SU-DHL-6 (cell line): ENCODE results near the gene PMM2.

Source experiments
- H2AFZ ChIP-seq: fragments of 200-600 bp; sonication (generic); 2 replicates; pipeline ENCODE4 v1.6.1; 2014; ENCODE audit warnings: low read depth, mild to moderate bottlenecking, moderate library complexity, mixed read lengths, antibody characterized with exemption, low read length; ENCODE audit not compliant: severe bottlenecking
- H3F3A ChIP-seq: fragments of 200-600 bp; shearing (Covaris generic); 2 replicates; pipeline ENCODE4 v1.6.0; 2016; ENCODE audit warnings: antibody characterized with exemption, mild to moderate bottlenecking; ENCODE audit not compliant: insufficient read depth
- H3K27ac ChIP-seq: fragments of 200-600 bp; sonication (generic); 2 replicates; pipeline ENCODE4 v1.5.1; 2016; ENCODE audit warnings: low read depth, mild to moderate bottlenecking, low read length, moderate library complexity, mixed read lengths
- H3K27me3 ChIP-seq: fragments of 200-600 bp; sonication (generic), shearing (Covaris generic); 2 replicates; pipeline ENCODE4 v1.6.0; 2014; ENCODE audit warnings: mild to moderate bottlenecking, low read length
- H3K36me3 ChIP-seq: fragments of 200-600 bp; sonication (generic); 2 replicates; pipeline ENCODE4 v1.6.1; 2014; ENCODE audit warnings: mild to moderate bottlenecking, low read length, mixed read lengths
- H3K4me2 ChIP-seq: fragments of 300-600, 200-600 bp; shearing (Covaris generic), sonication (generic); 2 replicates; pipeline ENCODE4 v1.6.0; 2014; ENCODE audit warnings: low read length, low read depth, mild to moderate bottlenecking; ENCODE audit not compliant: poor library complexity, severe bottlenecking
- H3K4me3 ChIP-seq: fragments of 200-600 bp; sonication (generic); 2 replicates; pipeline ENCODE4 v1.5.1; 2014; ENCODE audit warnings: antibody characterized with exemption, low read length, mild to moderate bottlenecking, mixed read lengths; ENCODE audit not compliant: insufficient read depth, poor library complexity, severe bottlenecking
- H3K79me2 ChIP-seq: fragments of 200-600 bp; sonication (generic); 2 replicates; pipeline ENCODE4 v1.6.1; 2014; ENCODE audit warnings: mild to moderate bottlenecking, low read length, moderate library complexity; ENCODE audit not compliant: insufficient read depth
- H3K9ac ChIP-seq: fragments of 200-600 bp; sonication (generic); 2 replicates; pipeline ENCODE4 v1.7.0; 2014; ENCODE audit warnings: mild to moderate bottlenecking, low read length
- H3K9me2 ChIP-seq: fragments of 200-600 bp; sonication (generic); replicated peaks from 2 replicates; pipeline ENCODE4 v1.6.1; 2014; ENCODE audit warnings: low read length; ENCODE audit not compliant: insufficient read depth
- H3K9me3 ChIP-seq: fragments of 200-600 bp; sonication (generic); 2 replicates; pipeline ENCODE4 v1.6.1; 2014; ENCODE audit warnings: low read length, mixed read lengths; ENCODE audit not compliant: insufficient read depth
- H4K20me1 ChIP-seq: fragments of 200-600 bp; sonication (generic); 2 replicates; pipeline ENCODE4 v1.6.1; 2014; ENCODE audit warnings: low read depth, mild to moderate bottlenecking, antibody characterized with exemption, low read length, moderate library complexity, mixed read lengths
- CTCF ChIP-seq: fragments of 200-600 bp; sonication (generic); IDR thresholded peaks from one replicate; pipeline ENCODE4 v1.5.1; 2017; ENCODE audit warnings: antibody characterized with exemption, mild to moderate bottlenecking, low read length, moderate library complexity; ENCODE audit not compliant: insufficient read depth, poor library complexity, severe bottlenecking
- EZH2phosphoT487 ChIP-seq: fragments of 200-600 bp; sonication (generic), shearing (Covaris generic); conservative IDR thresholded peaks from 2 replicates; pipeline ENCODE4 v1.6.1; 2018; ENCODE audit warnings: mild to moderate bottlenecking, antibody characterized with exemption, low read length, moderate library complexity, mixed read lengths

PMM2 gene

GRCh38 chr16:8852534-8852933 lies 54.9 kb downstream of the PMM2 start:
- Histone ChIP-seq H3K4me3 (no peak overlapping the region), H2AFZ (no peak overlapping the region), H3K27me3 (no peaks in the 10 kb centered on the region), H4K20me1 (no peaks in the 10 kb centered on the region), H3K4me2 (no peak overlapping the region), H3K9me2 (no peaks in the 10 kb centered on the region), H3K36me3 (no peaks in the 10 kb centered on the region; the same call in 1 of the 2 replicates), H3K9me3 (no peaks in the 10 kb centered on the region), H3K9ac (no peak overlapping the region), H3F3A (0 out of 2 replicates have a peak, but pooled peaks cover 7% of the 10 kb centered on the region), H3K79me2 (no peaks in the 10 kb centered on the region), H3K27ac (no peak overlapping the region)
- TF ChIP-seq EZH2phosphoT487 (no peak), CTCF (no peak)

DNA sequence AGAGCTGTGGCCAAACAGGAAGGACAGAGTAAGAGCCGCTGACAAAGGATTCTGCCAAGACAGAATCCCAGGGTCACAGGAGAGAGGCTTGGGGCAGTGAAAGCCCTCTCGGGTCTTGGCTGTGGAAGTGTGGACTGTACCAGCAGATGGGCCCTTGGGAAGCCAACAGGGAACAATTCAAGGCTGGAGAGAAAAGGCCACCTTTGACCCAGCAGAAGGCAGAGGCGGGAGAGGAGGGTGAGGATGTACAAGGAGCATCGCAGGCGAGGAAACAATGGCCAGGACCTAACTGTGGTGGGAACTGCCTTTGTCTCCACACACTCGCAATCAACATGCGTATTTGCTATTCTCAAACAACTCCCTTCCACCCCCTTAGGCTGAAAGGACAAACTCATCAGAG lies 55.5 kb downstream of the PMM2 start:
- no peaks in the 10 kb centered on the region for H3K79me2 ChIP-seq
- H3K9me2 ChIP-seq: no peaks in the 10 kb centered on the region
- H3K27me3 ChIP-seq: no peaks in the 10 kb centered on the region
- no peak overlapping the region for H3K4me2 ChIP-seq
- no peak for TF ChIP-seq CTCF
- H3K27ac ChIP-seq: no peak overlapping the region
- no peak overlapping the region for H3K9ac ChIP-seq
- H4K20me1 ChIP-seq: no peaks in the 10 kb centered on the region
- no peaks in the 10 kb centered on the region; the same call in 1 of the 2 replicates for H3K36me3 ChIP-seq
- H3F3A ChIP-seq: 0 out of 2 replicates have a peak, but pooled peaks cover 7% of the 10 kb centered on the region
- no peak overlapping the region for H2AFZ ChIP-seq
- no peaks in the 10 kb centered on the region for H3K9me3 ChIP-seq
- no peak overlapping the region for H3K4me3 ChIP-seq

- peaks cover 8% of the 10 kb centered on the region; the same call in 1 of the 2 replicates for H3F3A ChIP-seq
- H2AFZ ChIP-seq: no peak overlapping the region
- H3K79me2 ChIP-seq: no peaks in the 10 kb centered on the region
- H3K9ac ChIP-seq: no peak overlapping the region
- H3K27ac ChIP-seq: no peak overlapping the region
- no peaks in the 10 kb centered on the region for H3K9me3 ChIP-seq
- no peaks in the 10 kb centered on the region for H4K20me1 ChIP-seq
- no peak overlapping the region for H3K4me3 ChIP-seq
- TF ChIP-seq EZH2phosphoT487 (no peak), CTCF (no peak)
- no peaks in the 10 kb centered on the region; the same call in 1 of the 2 replicates for H3K36me3 ChIP-seq
- no peak overlapping the region for H3K4me2 ChIP-seq
- H3K9me2 ChIP-seq: no peaks in the 10 kb centered on the region
- no peaks in the 10 kb centered on the region for H3K27me3 ChIP-seq
Measured at GRCh38 chr16:8853611-8854010, 56.0 kb downstream of the PMM2 start.
